ENCODE data around the gene GPD2.

GRCh38 chr2:156489195-156489594 is 53.0 kb downstream of the GPD2 start:
- TF ChIP-seq SNAI2 (CRISPR knock-in tag; IDR thresholded peaks at IDR 0.05): no peak
- TF ChIP-seq ZNF565 (CRISPR knock-in tag; conservative IDR thresholded peaks at IDR 0.05; ENCODE audit: low read depth): no peak

Data from SK-N-SH treated with all-trans-retinoic acid at 6 μM for 48 hours (cell line).